Mesenchymal stem cell (in vitro differentiated cells and primary cell): ENCODE data around the gene CDK6.

Experiments
- DNase-seq: peaks from one replicate; pipeline ENCODE4 v3.0.0-alpha.2; 2013
- H2AFZ ChIP-seq: one replicate; pipeline ENCODE4 v1.6.1; 2013; ENCODE audit warnings: low read depth, mild to moderate bottlenecking, control low read depth, inconsistent platforms, low read length, moderate library complexity
- H2AK5ac ChIP-seq: 2 replicates; pipeline ENCODE4 v1.6.1; 2013; ENCODE audit warnings: low read length, moderate library complexity, mild to moderate bottlenecking, inconsistent platforms; ENCODE audit not compliant: severe bottlenecking
- H2BK120ac ChIP-seq: one replicate; pipeline ENCODE4 v1.6.1; 2013; ENCODE audit warnings: low read depth, mild to moderate bottlenecking, inconsistent platforms, low read length, moderate library complexity
- H2BK12ac ChIP-seq, 2 experiments: one replicate each; pipeline ENCODE4 v1.6.1; 2013; ENCODE audit warnings: inconsistent platforms in 2 of 2, low read length in 2 of 2, mild to moderate bottlenecking in 2 of 2, moderate library complexity in 2 of 2, control low read depth in 1 of 2
- H2BK15ac ChIP-seq: one replicate; pipeline ENCODE4 v1.6.1; 2013; ENCODE audit warnings: mild to moderate bottlenecking, low read depth, inconsistent platforms; ENCODE audit not compliant: poor library complexity, severe bottlenecking
- H2BK5ac ChIP-seq: 2 replicates; pipeline ENCODE4 v1.6.1; 2013; ENCODE audit warnings: low read depth, mild to moderate bottlenecking, low read length, control low read depth, inconsistent platforms; ENCODE audit not compliant: poor library complexity, severe bottlenecking
- H3K14ac ChIP-seq, 2 experiments: one replicate each; pipeline ENCODE4 v1.6.1; 2013; ENCODE audit warnings: inconsistent platforms in 2 of 2, low read length in 2 of 2, control low read depth in 1 of 2, mild to moderate bottlenecking in 1 of 2, moderate library complexity in 1 of 2
- H3K18ac ChIP-seq, 2 experiments: one replicate each; pipeline ENCODE4 v1.6.1; 2013; ENCODE audit warnings: inconsistent platforms in 2 of 2, low read length in 2 of 2, control low read depth in 1 of 2, low read depth in 1 of 2, mild to moderate bottlenecking in 1 of 2
- H3K23ac ChIP-seq, 2 experiments: one replicate each; pipeline ENCODE4 v1.6.1; 2013; ENCODE audit warnings: inconsistent platforms in 2 of 2, low read length in 2 of 2, mild to moderate bottlenecking in 2 of 2, moderate library complexity in 2 of 2, control low read depth in 1 of 2
- H3K27ac ChIP-seq: 2 replicates; pipeline ENCODE4 v1.5.1; 2013; ENCODE audit warnings: mild to moderate bottlenecking, moderate library complexity, low read length, control low read depth, inconsistent platforms; ENCODE audit not compliant: poor library complexity, severe bottlenecking
- H3K27me3 ChIP-seq, 2 experiments: 2 replicates each; pipeline versions ENCODE4 v1.6.1 to v1.7.0; 2013; ENCODE audit warnings: low read length in 2 of 2, mild to moderate bottlenecking in 2 of 2, moderate library complexity in 2 of 2, control low read depth in 1 of 2, inconsistent platforms in 1 of 2; ENCODE audit not compliant: control insufficient read depth in 1 of 2, insufficient read depth in 1 of 2
- H3K36me3 ChIP-seq, 2 experiments: 2 replicates each; pipeline versions ENCODE4 v1.6.1 to v1.7.0; 2013; ENCODE audit warnings: low read length in 2 of 2, control low read depth in 1 of 2, inconsistent platforms in 1 of 2, low read depth in 1 of 2, mild to moderate bottlenecking in 1 of 2; ENCODE audit not compliant: insufficient read depth in 2 of 2, control insufficient read depth in 1 of 2
- H3K4ac ChIP-seq, 2 experiments: one replicate each; pipeline ENCODE4 v1.6.1; 2013; ENCODE audit warnings: inconsistent platforms in 2 of 2, low read length in 2 of 2, mild to moderate bottlenecking in 2 of 2, moderate library complexity in 2 of 2, control low read depth in 1 of 2, low read depth in 1 of 2
- H3K4me1 ChIP-seq: 2 replicates; pipeline ENCODE4 v1.6.1; 2013; ENCODE audit warnings: low read depth, low read length, control low read depth; ENCODE audit not compliant: control insufficient read depth, insufficient read depth
- H3K4me2 ChIP-seq: 2 replicates; pipeline ENCODE4 v1.6.1; 2013; ENCODE audit warnings: low read length, mild to moderate bottlenecking, inconsistent platforms; ENCODE audit not compliant: poor library complexity, severe bottlenecking
- H3K4me3 ChIP-seq, 2 experiments: 2 replicates each; pipeline versions ENCODE4 v1.5.1 to v1.7.0; 2013; ENCODE audit warnings: low read length in 2 of 2, mild to moderate bottlenecking in 2 of 2, control low read depth in 1 of 2, low read depth in 1 of 2; ENCODE audit not compliant: insufficient read depth in 1 of 2
- H3K79me1 ChIP-seq: replicated peaks from 2 replicates; pipeline ENCODE4 v1.6.1; 2013; ENCODE audit warnings: mild to moderate bottlenecking, control low read depth, low read length, inconsistent platforms; ENCODE audit not compliant: poor library complexity, severe bottlenecking
- H3K9ac ChIP-seq: 2 replicates; pipeline ENCODE4 v1.7.0; 2013; ENCODE audit warnings: mild to moderate bottlenecking, low read length, moderate library complexity
- H3K9me3 ChIP-seq: 2 replicates; pipeline ENCODE4 v1.7.0; 2013; ENCODE audit warnings: mild to moderate bottlenecking, low read length; ENCODE audit not compliant: control insufficient read depth
- H4K8ac ChIP-seq: one replicate; pipeline ENCODE4 v1.6.1; 2013; ENCODE audit warnings: inconsistent platforms, mild to moderate bottlenecking, low read length, moderate library complexity
- H4K91ac ChIP-seq: one replicate; pipeline ENCODE4 v1.6.1; 2013; ENCODE audit warnings: mild to moderate bottlenecking, low read length, inconsistent platforms
- WGBS: methylation state at CpG from one replicate; pipeline ENCODE4 v1.1.7; 2013; ENCODE audit warnings: mixed read lengths; 5-methylcytosine and 5-hydroxymethylcytosine counted together

The CDK6 gene

DNA sequence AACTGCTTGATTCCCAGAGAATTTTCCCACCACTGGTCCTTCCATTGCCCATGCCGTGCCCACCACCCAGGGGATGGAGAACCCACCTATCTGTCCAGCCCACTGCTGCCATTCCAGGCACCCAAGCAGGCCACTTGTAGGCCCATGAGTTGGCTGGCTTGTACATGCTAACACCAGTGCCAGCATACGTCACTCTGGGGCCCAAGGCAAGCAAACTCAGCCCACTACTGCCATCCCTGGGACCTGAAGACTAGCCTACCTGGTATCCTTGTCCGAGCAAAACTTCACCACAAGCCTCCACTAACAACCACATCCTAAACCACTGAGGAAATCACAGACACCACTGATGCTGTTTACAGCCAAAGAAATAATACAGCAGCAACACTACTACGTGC lies 44.7 kb upstream of the CDK6 start:
- no peak overlapping the region for H3K4ac ChIP-seq
- H3K27ac ChIP-seq: no peak overlapping the region
- 96% methylated on average over 4 of the region's 4 CpGs for WGBS
- H3K27me3 ChIP-seq: no peaks in the 10 kb centered on the region
- H3K9ac ChIP-seq: no peak overlapping the region
- no peak overlapping the region for H3K14ac ChIP-seq
- no peak overlapping the region for H2BK12ac ChIP-seq
- no peaks in the 10 kb centered on the region for H3K36me3 ChIP-seq
- H3K4me1 ChIP-seq: no peaks in the 10 kb centered on the region
- H4K91ac ChIP-seq: no peak overlapping the region
- H3K18ac ChIP-seq: no peak overlapping the region
- H2BK120ac ChIP-seq: no peak overlapping the region
- no peak for DNase-seq
- peaks cover 17% of the 10 kb centered on the region for H3K9me3 ChIP-seq
- H3K23ac ChIP-seq: no peak overlapping the region
- no peak overlapping the region for H2AFZ ChIP-seq
- H2AK5ac ChIP-seq: no peak overlapping the region
- H3K79me1 ChIP-seq: no peaks in the 10 kb centered on the region
- H3K4me3 ChIP-seq: no peak overlapping the region
- no peak overlapping the region for H4K8ac ChIP-seq
- H3K4me2 ChIP-seq: no peak overlapping the region
- H2BK5ac ChIP-seq: no peak overlapping the region
- no peak overlapping the region for H2BK15ac ChIP-seq

DNA sequence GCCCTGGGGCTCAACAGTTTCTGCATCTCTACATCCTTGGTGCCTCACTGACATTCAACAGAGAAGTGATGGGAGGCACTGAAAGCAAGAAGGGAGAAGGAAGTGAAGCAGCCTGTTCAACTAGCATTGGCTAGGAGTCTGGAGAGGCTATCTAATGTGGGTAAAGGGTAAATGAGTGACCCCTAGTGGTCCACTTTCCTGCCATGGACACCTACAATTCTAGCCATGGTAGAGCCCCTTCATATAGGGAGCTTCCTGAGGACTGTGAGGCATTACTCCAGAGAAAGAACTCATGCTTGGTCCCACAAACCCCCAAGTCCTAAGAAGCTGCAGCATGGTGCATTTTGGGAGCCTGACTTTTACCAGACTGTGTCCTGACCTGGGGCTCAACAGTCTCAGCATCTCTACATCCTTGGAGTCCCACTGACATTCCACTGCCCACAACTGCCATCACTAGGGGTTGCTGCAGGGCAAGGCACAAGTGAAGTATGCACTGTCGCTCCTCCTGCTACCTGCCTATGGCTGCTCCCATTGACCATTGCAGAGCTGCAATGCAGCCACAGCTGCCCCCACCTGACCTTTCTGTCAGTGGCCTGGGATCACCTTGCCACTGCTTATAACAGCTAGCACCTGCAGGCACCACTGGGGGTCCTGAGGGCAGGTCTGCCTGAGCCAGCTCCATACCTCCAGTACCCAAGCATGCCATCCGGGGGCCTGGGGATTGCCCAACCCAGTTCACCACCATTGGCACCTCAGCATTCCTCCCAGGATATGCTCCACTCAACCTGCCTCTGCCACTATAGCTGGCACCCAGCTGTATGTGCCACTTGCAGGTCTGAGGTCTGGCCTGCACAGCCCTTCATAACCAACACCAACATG lies 44.1 kb upstream of the CDK6 start:
- Histone ChIP-seq H3K4me1 (no peaks in the 10 kb centered on the region), H4K8ac (no peak overlapping the region), H3K4ac (no peak overlapping the region), H3K4me3 (no peak overlapping the region), H3K27me3 (no peaks in the 10 kb centered on the region), H3K4me2 (no peak overlapping the region), H3K9ac (no peak overlapping the region), H2AK5ac (no peak overlapping the region), H3K79me1 (no peaks in the 10 kb centered on the region), H3K9me3 (peaks cover 17% of the 10 kb centered on the region), H2BK12ac (no peak overlapping the region), H3K14ac (peak overlapping the region in 1 of 2 experiments; percentile 80), H3K23ac (no peak overlapping the region), H2AFZ (no peak overlapping the region), H2BK15ac (no peak overlapping the region), H3K27ac (no peak overlapping the region), H2BK120ac (no peak overlapping the region), H3K36me3 (no peaks in the 10 kb centered on the region), H4K91ac (no peak overlapping the region), H3K18ac (no peak overlapping the region), H2BK5ac (no peak overlapping the region)
- 85% methylated on average over 2 of the region's 2 CpGs for WGBS
- DNase-seq: no peak

DNA sequence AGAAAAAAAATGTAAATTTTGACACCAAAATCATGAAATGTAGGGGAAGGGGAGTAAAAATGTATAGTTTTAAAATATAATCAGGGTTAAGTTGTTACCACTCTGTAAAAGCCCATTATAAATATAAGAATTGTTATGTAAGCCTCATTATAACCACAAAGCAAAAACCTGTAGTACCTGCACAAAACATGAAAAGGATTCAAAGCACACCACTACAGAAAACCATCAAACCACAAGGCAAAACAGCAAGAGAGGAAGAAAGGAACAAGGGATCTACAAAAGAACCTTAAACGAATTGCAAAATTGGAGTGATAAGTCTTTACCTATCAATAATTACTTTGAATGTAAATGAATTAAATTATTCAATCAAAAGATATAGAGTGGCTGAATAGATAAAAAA lies 41.0 kb upstream of the CDK6 start:
- Histone ChIP-seq H2BK15ac (no peak overlapping the region), H3K9me3 (peaks cover 12% of the 10 kb centered on the region), H2BK120ac (no peak overlapping the region), H3K23ac (no peak overlapping the region), H3K4me1 (no peaks in the 10 kb centered on the region), H2BK12ac (no peak overlapping the region), H2AFZ (no peak overlapping the region), H3K36me3 (no peaks in the 10 kb centered on the region), H3K79me1 (no peaks in the 10 kb centered on the region), H2AK5ac (no peak overlapping the region), H3K4ac (no peak overlapping the region), H3K4me2 (no peak overlapping the region), H3K18ac (no peak overlapping the region), H3K14ac (no peak overlapping the region), H3K9ac (no peak overlapping the region), H4K8ac (no peak overlapping the region), H4K91ac (no peak overlapping the region), H3K27me3 (no peaks in the 10 kb centered on the region), H3K27ac (no peak overlapping the region), H2BK5ac (no peak overlapping the region), H3K4me3 (no peak overlapping the region)
- DNase-seq: no peak
- no CpG with 5 or more reads among the region's 1 CpG for WGBS

DNA sequence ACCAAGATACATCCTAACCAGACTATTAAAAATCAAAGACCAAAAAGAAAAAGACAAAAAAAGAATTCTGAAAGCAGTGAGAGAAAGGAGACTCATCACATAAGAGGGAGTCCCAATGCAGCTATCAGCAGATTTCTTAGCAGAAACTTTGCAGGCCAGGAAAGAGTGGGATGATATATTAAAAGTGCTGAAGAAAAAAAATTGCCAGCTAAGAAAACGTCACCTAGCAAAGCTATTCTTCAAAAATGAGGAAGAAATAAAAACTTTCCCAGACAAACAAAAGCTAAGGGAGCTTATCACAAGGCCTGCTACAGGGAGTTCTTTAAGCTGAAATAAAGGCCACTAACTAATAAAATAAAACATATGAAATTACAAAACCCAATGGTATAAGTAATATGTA lies 40.5 kb upstream of the CDK6 start:
- no peak overlapping the region for H4K91ac ChIP-seq
- no peak overlapping the region for H3K14ac ChIP-seq
- no peaks in the 10 kb centered on the region for H3K79me1 ChIP-seq
- no peak overlapping the region for H2BK12ac ChIP-seq
- no CpG with 5 or more reads among the region's 1 CpG for WGBS
- H3K27me3 ChIP-seq: no peaks in the 10 kb centered on the region
- H3K9me3 ChIP-seq: peaks cover 7% of the 10 kb centered on the region
- H3K4me2 ChIP-seq: no peak overlapping the region
- no peak overlapping the region for H3K4ac ChIP-seq
- H2AFZ ChIP-seq: no peak overlapping the region
- no peak overlapping the region for H3K4me3 ChIP-seq
- no peak overlapping the region for H3K27ac ChIP-seq
- no peak overlapping the region for H3K18ac ChIP-seq
- no peaks in the 10 kb centered on the region for H3K36me3 ChIP-seq
- DNase-seq: no peak
- H4K8ac ChIP-seq: no peak overlapping the region
- H2AK5ac ChIP-seq: no peak overlapping the region
- no peak overlapping the region for H3K9ac ChIP-seq
- H2BK15ac ChIP-seq: no peak overlapping the region
- H3K4me1 ChIP-seq: no peaks in the 10 kb centered on the region
- no peak overlapping the region for H2BK120ac ChIP-seq
- H2BK5ac ChIP-seq: no peak overlapping the region
- no peak overlapping the region for H3K23ac ChIP-seq
